B cell (primary cell): ENCODE measurements around the gene PTPRN2. TPM values are rescaled to one million over a fixed set of nuclear protein-coding genes. Genes with fewer than 3 reads are reported as not detected.

Source experiments
- ATAC-seq: fragments of 200-7000 bp; cut with Tn5 transposase; one replicate; pipeline ENCODE4 v1.10.0; 2021; ENCODE audit warnings: low read depth, mild to moderate bottlenecking, moderate number of reproducible peaks, moderate library complexity
- CTCF ChIA-PET: fragments of 350-600 bp; sonication (Branson Sonifier 250); formaldehyde crosslinking; loops from one replicate; lab custom pipeline; 2021; ENCODE audit warnings: antibody characterized with exemption, inconsistent platforms; lab: Charles Lee
- POLR2A ChIA-PET: fragments of 350-600 bp; sonication (Branson Sonifier 250); formaldehyde crosslinking; loops from one replicate; lab custom pipeline; 2021; ENCODE audit warnings: antibody characterized with exemption; lab: Charles Lee
- DNase-seq: peaks from one replicate; pipeline ENCODE4 v3.0.0; 2013
- H2AFZ ChIP-seq: 2 replicates; pipeline ENCODE4 v1.6.1; 2012; ENCODE audit warnings: mild to moderate bottlenecking, low read depth, low read length; ENCODE audit not compliant: insufficient read depth, poor library complexity, severe bottlenecking
- H3K27ac ChIP-seq, 2 donors: 1 replicate in 1 of 2; 2 replicates in 1 of 2; pipeline ENCODE4 v1.5.1; 2012 to 2013; ENCODE audit warnings: low read length in 2 of 2, mild to moderate bottlenecking in 2 of 2, moderate library complexity in 1 of 2
- H3K27me3 ChIP-seq, 4 experiments: fragments of 200-600 bp in 1 of 4; sonication (generic) in 1 of 4; replicated peaks in 1 of 4; 1 replicate in 2 of 4; 2 replicates in 2 of 4; pipeline versions ENCODE4 v1.6.1 to v1.7.0; 2013 to 2016; ENCODE audit warnings: low read length in 3 of 4, mild to moderate bottlenecking in 2 of 4, mixed read lengths in 1 of 4, moderate library complexity in 1 of 4; ENCODE audit not compliant: insufficient read depth in 4 of 4, control insufficient read depth in 3 of 4; ENCODE audit errors: control extremely low read depth in 1 of 4
- H3K36me3 ChIP-seq, 2 experiments: replicated peaks in 1 of 2; 1 replicate in 1 of 2; 2 replicates in 1 of 2; pipeline versions ENCODE4 v1.6.1 to v1.7.1; 2013; ENCODE audit warnings: low read length in 1 of 2; ENCODE audit not compliant: insufficient read depth in 2 of 2, control insufficient read depth in 1 of 2; ENCODE audit errors: control extremely low read depth in 1 of 2, extremely low read depth in 1 of 2
- H3K4me1 ChIP-seq, 2 donors: fragments of 200-600 bp in 1 of 2; sonication (generic) in 1 of 2; 1 replicate in 1 of 2; 2 replicates in 1 of 2; pipeline versions ENCODE4 v1.5.1 to v1.6.1; 2013 to 2017; ENCODE audit warnings: low read length in 2 of 2; ENCODE audit not compliant: control insufficient read depth in 2 of 2, insufficient read depth in 2 of 2
- H3K4me2 ChIP-seq: replicated peaks from 2 replicates; pipeline ENCODE3; 2012; ENCODE audit warnings: mild to moderate bottlenecking, low read depth, low read length; ENCODE audit not compliant: poor library complexity, severe bottlenecking
- H3K4me3 ChIP-seq, 5 experiments: fragments of 200-600 bp in 1 of 5; sonication (generic) in 1 of 5; 1 replicate in 3 of 5; 2 replicates in 2 of 5; pipeline versions ENCODE4 v1.5.1 to v1.7.0; 2011 to 2016; ENCODE audit warnings: low read length in 4 of 5, mild to moderate bottlenecking in 4 of 5, low read depth in 2 of 5, control low read depth in 1 of 5, moderate library complexity in 1 of 5; ENCODE audit not compliant: insufficient read depth in 1 of 5; ENCODE audit errors: control extremely low read depth in 1 of 5, extremely low read depth in 1 of 5
- H3K79me2 ChIP-seq: fragments of 200-600 bp; sonication (generic); one replicate; pipeline ENCODE4 v1.6.0; 2016; ENCODE audit warnings: low read length; ENCODE audit not compliant: control insufficient read depth, insufficient read depth
- H3K9ac ChIP-seq: fragments of 200-600 bp; sonication (generic); 2 replicates; pipeline ENCODE4 v1.6.1; 2017; ENCODE audit warnings: mild to moderate bottlenecking, low read length, moderate library complexity
- H3K9me3 ChIP-seq, 3 donors: one replicate each; pipeline versions ENCODE4 v1.6.1 to v1.7.1; 2013; ENCODE audit warnings: low read length in 2 of 3; ENCODE audit not compliant: control insufficient read depth in 2 of 3, insufficient read depth in 1 of 3; ENCODE audit errors: control extremely low read depth in 1 of 3
- H4K20me1 ChIP-seq: 2 replicates; pipeline ENCODE4 v1.6.0; 2012; ENCODE audit warnings: mild to moderate bottlenecking, low read length; ENCODE audit not compliant: insufficient read depth, control insufficient read depth, poor library complexity, severe bottlenecking
- H3K27ac Mint-ChIP-seq: one replicate; pipeline ENCODE4 v1.8.0; 2021; ENCODE audit warnings: mixed read lengths
- H3K27me3 Mint-ChIP-seq: one replicate; pipeline ENCODE4 v1.8.0; 2021; ENCODE audit warnings: mixed read lengths
- H3K4me1 Mint-ChIP-seq: one replicate; pipeline ENCODE4 v1.8.0; 2021; ENCODE audit warnings: mixed read lengths
- H3K4me3 Mint-ChIP-seq: one replicate; pipeline ENCODE4 v1.8.0; 2021; ENCODE audit warnings: mixed read lengths
- H3K9me3 Mint-ChIP-seq: one replicate; pipeline ENCODE4 v1.8.0; 2022; ENCODE audit warnings: mixed read lengths; ENCODE audit not compliant: insufficient read depth
- CTCF ChIP-seq: fragments of 200-600 bp; IDR thresholded peaks from one replicate; pipeline ENCODE4 v1.8.0; 2022; ENCODE audit warnings: antibody characterized with exemption, mild to moderate bottlenecking
- EZH2 ChIP-seq: IDR thresholded peaks from 2 replicates; pipeline ENCODE4 v1.6.1; 2012; ENCODE audit warnings: borderline replicate concordance, low read depth, mild to moderate bottlenecking, moderate library complexity, low read length; ENCODE audit not compliant: insufficient read depth, poor library complexity, severe bottlenecking
- WGBS: methylation state at CpG from one replicate; pipeline ENCODE4 v1.1.5; 2013; ENCODE audit warnings: missing lambda C conversion rate; ENCODE audit not compliant: insufficient coverage; 5-methylcytosine and 5-hydroxymethylcytosine counted together
- intact Hi-C: fragments of 100-400 bp; cut with micrococcal nuclease; formaldehyde crosslinking; loops from one replicate; pipeline ENCODE4 v1.10.0; 2022
- polyA plus RNA-seq: library from polyadenylated mRNA; depleted of rRNA; stranded (reverse); fragments of >200 nt; gene quantifications from 2 replicates; pipeline ENCODE4 v1.2.3, GENCODE V29; 2012
- total RNA-seq, 2 donors: library from RNA; stranded (reverse); fragments of 120-200 nt in 1 of 2; gene quantifications; 1 replicate in 1 of 2; 2 replicates in 1 of 2; pipeline versions ENCODE4 v1.2.3 to v1.2.4, GENCODE V29; 2013 to 2022

PTPRN2 gene
- total and polyA plus RNA-seq, 2 donors (not counting 1 experiment from before 2014, with no cell fraction given), result 2.0 to 5.0 TPM

- Mint-ChIP-seq H3K9me3 (peaks cover 2% of the 10 kb centered on the region), H3K27me3 (peaks cover 9% of the 10 kb centered on the region), H3K4me3 (no peak overlapping the region), H3K4me1 (no peaks in the 10 kb centered on the region), H3K27ac (no peak overlapping the region)
- H3K4me3 ChIP-seq, result no peak overlapping the region
- H3K27me3 ChIP-seq, result no peaks in the 10 kb centered on the region
- CTCF ChIA-PET, result no interaction called here
- POLR2A ChIA-PET, result no interaction called here
- no peak overlapping the region for H3K4me2 ChIP-seq
- intact Hi-C loops, result no loop called here
- H3K79me2 ChIP-seq, result no peaks in the 10 kb centered on the region
- no peak overlapping the region for H3K27ac ChIP-seq
- no peak overlapping the region for H3K9ac ChIP-seq
- peaks cover 0 to 25% (median 0%) of the 10 kb centered on the region in 3 donors for H3K9me3 ChIP-seq
- no peak overlapping the region for H2AFZ ChIP-seq
- no peak for ATAC-seq
- 97% methylated on average over 6 of the region's 13 CpGs for WGBS
- DNase-seq, result no peak
- H3K36me3 ChIP-seq, result no peaks in the 10 kb centered on the region
- H3K4me1 ChIP-seq, result no peaks in the 10 kb centered on the region
- no peaks in the 10 kb centered on the region for H4K20me1 ChIP-seq
- no peak for TF ChIP-seq EZH2
- no peak for TF ChIP-seq CTCF
Measured at GRCh38 chr7:157646551-157646950, 941.1 kb downstream of the PTPRN2 start.

GRCh38 chr7:157645539-157645938 is 942.1 kb downstream of the PTPRN2 start:
- peaks cover 2% of the 10 kb centered on the region for H3K9me3 Mint-ChIP-seq
- Histone ChIP-seq H4K20me1 (no peaks in the 10 kb centered on the region), H3K4me2 (no peak overlapping the region), H3K4me3 (no peak overlapping the region), H3K79me2 (no peaks in the 10 kb centered on the region), H3K4me1 (no peaks in the 10 kb centered on the region), H3K9me3 (peaks cover 0 to 26% (median 2%) of the 10 kb centered on the region in 3 donors), H3K27ac (no peak overlapping the region), H3K36me3 (no peaks in the 10 kb centered on the region), H2AFZ (no peak overlapping the region), H3K9ac (no peak overlapping the region), H3K27me3 (no peaks in the 10 kb centered on the region)
- TF ChIP-seq EZH2, result no peak
- no peak for TF ChIP-seq CTCF
- DNase-seq (no peak), ATAC-seq (no peak)
- POLR2A ChIA-PET, result no interaction called here
- CTCF ChIA-PET, result no interaction called here
- no peaks in the 10 kb centered on the region for H3K4me1 Mint-ChIP-seq
- no peak overlapping the region for H3K27ac Mint-ChIP-seq
- H3K27me3 Mint-ChIP-seq, result peaks cover 9% of the 10 kb centered on the region
- 79% methylated on average over 12 of the region's 12 CpGs for WGBS
- intact Hi-C loops, result no loop called here
- no peak overlapping the region for H3K4me3 Mint-ChIP-seq
